Mesangial cell (primary cell): ENCODE data around the gene C11orf24. TPM values are rescaled to one million over a fixed set of nuclear protein-coding genes. Genes with fewer than 3 reads are reported as not detected.

Experiments
- total RNA-seq: library from RNA; depleted of rRNA; stranded (reverse); fragments of >200 nt; gene quantifications from 2 replicates; pipeline ENCODE4 v1.2.3, GENCODE V29; 2015

The C11orf24 gene
- 58.6 and 87.0 TPM in 2 replicates for total RNA-seq

DNA sequence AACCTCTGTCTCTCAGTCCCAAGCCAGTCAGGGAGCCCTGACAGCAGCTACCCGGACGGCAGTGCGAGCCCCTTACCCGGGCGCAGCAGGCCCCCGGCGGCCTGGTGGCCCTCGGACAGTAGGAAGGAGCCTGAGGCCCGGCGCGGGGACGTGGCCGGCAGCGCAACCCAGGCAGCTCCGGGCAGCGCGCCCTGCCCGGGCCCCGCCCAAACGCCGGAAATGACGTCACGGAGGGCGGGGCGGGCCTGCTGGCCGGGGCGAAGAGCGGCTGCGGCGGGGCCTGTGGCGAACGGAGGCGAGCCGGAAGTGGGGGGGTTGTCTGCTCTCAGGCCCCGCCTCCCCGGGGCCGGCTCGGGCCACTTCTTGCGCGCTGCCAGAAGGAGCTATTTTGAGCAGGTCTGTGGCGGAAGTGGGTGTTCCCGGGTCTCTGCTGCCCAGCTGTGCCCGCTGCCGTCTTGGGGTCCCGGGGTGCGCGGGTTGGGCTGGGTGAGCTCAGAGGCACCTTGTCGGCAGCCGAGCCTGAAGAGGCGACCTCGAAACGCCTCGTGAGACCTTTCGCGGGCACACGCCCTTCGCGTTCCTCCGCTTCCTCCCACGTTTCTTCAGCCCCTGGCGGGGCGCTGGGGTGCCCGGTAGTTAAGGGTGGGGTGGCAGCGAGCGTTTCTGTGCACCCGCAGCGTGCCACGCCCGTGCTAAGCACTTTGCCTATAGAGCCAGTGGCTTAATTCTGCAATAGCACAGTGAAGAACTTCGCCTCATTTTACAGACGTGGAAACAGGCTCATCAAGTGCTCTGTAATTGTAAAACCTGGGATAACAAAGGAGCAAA lies at the start of gene C11orf24:
Gene C11orf24, minus strand, starts transcription at position 193 of the 828 bp plus-strand sequence. CDS start 8,206 bp downstream, outside the sequence.

DNA sequence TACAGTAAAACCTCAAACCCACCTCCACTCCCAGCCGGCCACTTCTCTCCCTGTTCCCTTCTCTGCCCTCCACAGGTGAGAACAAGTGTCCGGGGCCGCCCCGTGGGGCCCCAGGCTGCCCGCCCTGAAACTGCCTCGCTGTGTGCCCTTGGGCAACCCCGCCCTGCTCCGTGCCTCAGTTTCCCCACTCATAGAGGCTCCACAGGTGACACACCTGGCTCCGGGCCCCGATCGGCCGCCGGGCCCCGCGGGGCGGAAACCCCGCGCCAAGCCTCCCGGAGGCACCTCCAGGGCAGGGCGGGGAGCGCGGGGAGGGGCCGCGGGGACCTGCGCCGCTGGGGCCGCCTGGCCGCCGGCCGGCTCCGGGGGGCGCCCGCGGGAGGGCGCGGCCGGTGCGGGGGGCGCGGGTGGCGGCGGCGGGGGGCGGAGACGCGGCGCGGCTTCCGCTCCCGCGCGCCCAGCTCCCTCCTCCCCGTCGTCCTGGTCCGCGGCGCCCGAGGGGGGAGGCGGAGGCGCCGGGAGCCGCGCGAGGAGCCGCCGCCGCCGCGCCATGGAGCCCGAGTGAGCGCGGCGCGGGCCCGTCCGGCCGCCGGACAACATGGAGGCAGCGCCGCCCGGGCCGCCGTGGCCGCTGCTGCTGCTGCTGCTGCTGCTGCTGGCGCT lies 40.5 kb upstream of the C11orf24 start, which contains the start of gene LRP5:
Gene LRP5, plus strand, starts transcription at position 475 of the 663 bp plus-strand sequence. Its CDS starts 124 bp downstream, at position 599.

DNA sequence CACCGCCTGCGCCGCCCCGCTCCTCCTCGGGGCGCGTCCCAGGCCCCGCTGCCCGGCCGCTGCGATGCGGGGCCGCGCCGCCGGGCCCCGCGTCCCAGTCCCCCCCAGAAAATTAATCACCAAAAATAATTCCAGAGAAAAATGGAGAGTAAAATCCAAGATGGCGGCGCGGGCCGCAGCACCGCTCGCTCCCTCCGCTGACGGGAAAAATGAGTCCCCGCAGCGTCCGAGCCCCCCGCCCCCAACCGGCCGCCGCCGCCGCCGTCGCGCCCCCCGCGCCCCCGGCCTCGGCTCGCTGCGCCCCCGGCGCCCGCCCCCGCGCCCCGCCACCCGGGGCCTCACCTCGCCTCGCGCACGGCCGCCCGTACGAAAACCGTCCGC lies 58.6 kb downstream of the C11orf24 start, which contains the start of gene KMT5B:
Gene KMT5B, minus strand, starts transcription at position 162 of the 381 bp plus-strand sequence. CDS start 23,220 bp downstream, outside the sequence.

Other genes with a start within 250 kb of the C11orf24 start
- 303 and 311 TPM in 2 replicates for gene NDUFS8, start 241.3 kb downstream of the C11orf24 start, total RNA-seq
- gene TCIRG1, start 232.9 kb downstream of the C11orf24 start, total RNA-seq, result 115 and 147 TPM in 2 replicates
- gene CHKA, start 150.6 kb downstream of the C11orf24 start, total RNA-seq, result 12.0 and 13.2 TPM in 2 replicates
- 7.5 and 10.8 TPM in 2 replicates for gene KMT5B, start 58.7 kb downstream of the C11orf24 start, total RNA-seq
- gene LRP5, start 40.6 kb upstream of the C11orf24 start, total RNA-seq, result 32.1 and 42.1 TPM in 2 replicates
- 44.6 and 62.2 TPM in 2 replicates for gene PPP6R3, start 188.8 kb upstream of the C11orf24 start, total RNA-seq